ENCODE data around the gene MAPK13.
A peak's percentile ranks its signal among the peaks of the same experiment; 100 is the strongest.

The MAPK13 gene

DNA sequence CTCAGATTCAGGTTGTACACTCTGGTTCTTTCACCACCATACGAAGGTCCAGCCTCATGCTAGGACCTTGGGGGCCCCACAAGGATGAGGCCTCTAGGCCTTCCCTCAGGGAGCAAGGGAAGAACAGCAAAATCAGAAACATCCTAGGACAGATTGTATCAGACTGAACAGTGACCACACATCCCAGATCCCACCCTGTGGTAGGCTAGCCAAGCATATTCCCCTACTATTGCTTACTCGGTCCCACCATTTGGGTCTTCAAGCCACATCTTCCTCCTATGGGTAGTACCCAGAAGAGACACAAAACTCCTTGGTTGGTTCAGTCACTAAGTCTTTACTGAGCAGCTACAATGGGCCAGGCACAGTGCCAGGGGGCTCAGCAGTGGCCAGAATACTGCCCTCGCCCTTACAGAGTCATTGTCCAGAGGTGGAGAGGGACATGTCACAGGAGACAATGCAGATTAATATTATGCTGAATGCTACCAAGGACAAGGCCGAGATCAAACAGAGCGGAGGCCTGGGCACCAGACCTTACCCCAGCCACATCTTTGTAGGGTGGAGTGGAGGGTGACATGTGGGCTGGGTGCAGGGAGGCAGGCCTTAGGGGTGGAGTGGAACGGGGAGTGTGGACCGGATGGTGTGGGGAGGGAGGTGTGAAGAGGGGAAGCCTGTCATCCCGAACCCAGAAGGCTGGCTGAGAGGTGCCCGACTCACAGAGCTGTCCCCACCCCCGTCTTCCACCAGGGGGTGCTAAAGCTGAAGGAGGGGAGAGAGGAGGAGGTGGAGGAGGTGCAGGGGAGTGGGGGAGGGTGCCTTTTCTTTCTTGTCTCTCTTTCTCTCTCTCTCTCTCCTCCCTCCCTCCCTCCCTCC, 6.8 kb upstream of the MAPK13 start (continued):
- TF ChIP-seq, protein P1, sequence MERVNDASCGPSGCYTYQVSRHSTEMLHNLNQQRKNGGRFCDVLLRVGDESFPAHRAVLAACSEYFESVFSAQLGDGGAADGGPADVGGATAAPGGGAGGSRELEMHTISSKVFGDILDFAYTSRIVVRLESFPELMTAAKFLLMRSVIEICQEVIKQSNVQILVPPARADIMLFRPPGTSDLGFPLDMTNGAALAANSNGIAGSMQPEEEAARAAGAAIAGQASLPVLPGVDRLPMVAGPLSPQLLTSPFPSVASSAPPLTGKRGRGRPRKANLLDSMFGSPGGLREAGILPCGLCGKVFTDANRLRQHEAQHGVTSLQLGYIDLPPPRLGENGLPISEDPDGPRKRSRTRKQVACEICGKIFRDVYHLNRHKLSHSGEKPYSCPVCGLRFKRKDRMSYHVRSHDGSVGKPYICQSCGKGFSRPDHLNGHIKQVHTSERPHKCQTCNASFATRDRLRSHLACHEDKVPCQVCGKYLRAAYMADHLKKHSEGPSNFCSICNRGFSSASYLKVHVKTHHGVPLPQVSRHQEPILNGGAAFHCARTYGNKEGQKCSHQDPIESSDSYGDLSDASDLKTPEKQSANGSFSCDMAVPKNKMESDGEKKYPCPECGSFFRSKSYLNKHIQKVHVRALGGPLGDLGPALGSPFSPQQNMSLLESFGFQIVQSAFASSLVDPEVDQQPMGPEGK (tag by site-specific recombination; IDR thresholded peaks at IDR 0.05): peak; percentile 24; the same call in 1 of the 2 replicates
- TF ChIP-seq, protein P2, sequence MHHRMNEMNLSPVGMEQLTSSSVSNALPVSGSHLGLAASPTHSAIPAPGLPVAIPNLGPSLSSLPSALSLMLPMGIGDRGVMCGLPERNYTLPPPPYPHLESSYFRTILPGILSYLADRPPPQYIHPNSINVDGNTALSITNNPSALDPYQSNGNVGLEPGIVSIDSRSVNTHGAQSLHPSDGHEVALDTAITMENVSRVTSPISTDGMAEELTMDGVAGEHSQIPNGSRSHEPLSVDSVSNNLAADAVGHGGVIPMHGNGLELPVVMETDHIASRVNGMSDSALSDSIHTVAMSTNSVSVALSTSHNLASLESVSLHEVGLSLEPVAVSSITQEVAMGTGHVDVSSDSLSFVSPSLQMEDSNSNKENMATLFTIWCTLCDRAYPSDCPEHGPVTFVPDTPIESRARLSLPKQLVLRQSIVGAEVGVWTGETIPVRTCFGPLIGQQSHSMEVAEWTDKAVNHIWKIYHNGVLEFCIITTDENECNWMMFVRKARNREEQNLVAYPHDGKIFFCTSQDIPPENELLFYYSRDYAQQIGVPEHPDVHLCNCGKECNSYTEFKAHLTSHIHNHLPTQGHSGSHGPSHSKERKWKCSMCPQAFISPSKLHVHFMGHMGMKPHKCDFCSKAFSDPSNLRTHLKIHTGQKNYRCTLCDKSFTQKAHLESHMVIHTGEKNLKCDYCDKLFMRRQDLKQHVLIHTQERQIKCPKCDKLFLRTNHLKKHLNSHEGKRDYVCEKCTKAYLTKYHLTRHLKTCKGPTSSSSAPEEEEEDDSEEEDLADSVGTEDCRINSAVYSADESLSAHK (tag by site-specific recombination; IDR thresholded peaks at IDR 0.05): no peak
- TF ChIP-seq, protein P3, sequence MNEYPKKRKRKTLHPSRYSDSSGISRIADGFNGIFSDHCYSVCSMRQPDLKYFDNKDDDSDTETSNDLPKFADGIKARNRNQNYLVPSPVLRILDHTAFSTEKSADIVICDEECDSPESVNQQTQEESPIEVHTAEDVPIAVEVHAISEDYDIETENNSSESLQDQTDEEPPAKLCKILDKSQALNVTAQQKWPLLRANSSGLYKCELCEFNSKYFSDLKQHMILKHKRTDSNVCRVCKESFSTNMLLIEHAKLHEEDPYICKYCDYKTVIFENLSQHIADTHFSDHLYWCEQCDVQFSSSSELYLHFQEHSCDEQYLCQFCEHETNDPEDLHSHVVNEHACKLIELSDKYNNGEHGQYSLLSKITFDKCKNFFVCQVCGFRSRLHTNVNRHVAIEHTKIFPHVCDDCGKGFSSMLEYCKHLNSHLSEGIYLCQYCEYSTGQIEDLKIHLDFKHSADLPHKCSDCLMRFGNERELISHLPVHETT (tag by site-specific recombination; IDR thresholded peaks at IDR 0.05): no peak
- TF ChIP-seq SALL2 (tag by site-specific recombination; IDR thresholded peaks at IDR 0.05; ENCODE audit: borderline replicate concordance): no peak
- no peak for TF ChIP-seq ZNF768 (tag by site-specific recombination; IDR thresholded peaks at IDR 0.05)
- TF ChIP-seq ZNF2 (tag by site-specific recombination; IDR thresholded peaks at IDR 0.05): peak; percentile 67; the same call in 1 of the 2 replicates
- TF ChIP-seq ZNF10 (tag by site-specific recombination; IDR thresholded peaks at IDR 0.05): no peak
- TF ChIP-seq KLF8 (tag by site-specific recombination; IDR thresholded peaks at IDR 0.05): no peak
- TF ChIP-seq ZBTB8A (tag by site-specific recombination; IDR thresholded peaks at IDR 0.05): no peak
- no peak for TF ChIP-seq ZNF16 (tag by site-specific recombination; IDR thresholded peaks at IDR 0.05; ENCODE audit: low read depth)
- TF ChIP-seq, protein P4, sequence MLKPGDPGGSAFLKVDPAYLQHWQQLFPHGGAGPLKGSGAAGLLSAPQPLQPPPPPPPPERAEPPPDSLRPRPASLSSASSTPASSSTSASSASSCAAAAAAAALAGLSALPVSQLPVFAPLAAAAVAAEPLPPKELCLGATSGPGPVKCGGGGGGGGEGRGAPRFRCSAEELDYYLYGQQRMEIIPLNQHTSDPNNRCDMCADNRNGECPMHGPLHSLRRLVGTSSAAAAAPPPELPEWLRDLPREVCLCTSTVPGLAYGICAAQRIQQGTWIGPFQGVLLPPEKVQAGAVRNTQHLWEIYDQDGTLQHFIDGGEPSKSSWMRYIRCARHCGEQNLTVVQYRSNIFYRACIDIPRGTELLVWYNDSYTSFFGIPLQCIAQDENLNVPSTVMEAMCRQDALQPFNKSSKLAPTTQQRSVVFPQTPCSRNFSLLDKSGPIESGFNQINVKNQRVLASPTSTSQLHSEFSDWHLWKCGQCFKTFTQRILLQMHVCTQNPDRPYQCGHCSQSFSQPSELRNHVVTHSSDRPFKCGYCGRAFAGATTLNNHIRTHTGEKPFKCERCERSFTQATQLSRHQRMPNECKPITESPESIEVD (tag by site-specific recombination; IDR thresholded peaks at IDR 0.05): no peak
- TF ChIP-seq, protein P5, sequence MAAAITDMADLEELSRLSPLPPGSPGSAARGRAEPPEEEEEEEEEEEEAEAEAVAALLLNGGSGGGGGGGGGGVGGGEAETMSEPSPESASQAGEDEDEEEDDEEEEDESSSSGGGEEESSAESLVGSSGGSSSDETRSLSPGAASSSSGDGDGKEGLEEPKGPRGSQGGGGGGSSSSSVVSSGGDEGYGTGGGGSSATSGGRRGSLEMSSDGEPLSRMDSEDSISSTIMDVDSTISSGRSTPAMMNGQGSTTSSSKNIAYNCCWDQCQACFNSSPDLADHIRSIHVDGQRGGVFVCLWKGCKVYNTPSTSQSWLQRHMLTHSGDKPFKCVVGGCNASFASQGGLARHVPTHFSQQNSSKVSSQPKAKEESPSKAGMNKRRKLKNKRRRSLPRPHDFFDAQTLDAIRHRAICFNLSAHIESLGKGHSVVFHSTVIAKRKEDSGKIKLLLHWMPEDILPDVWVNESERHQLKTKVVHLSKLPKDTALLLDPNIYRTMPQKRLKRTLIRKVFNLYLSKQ (tag by site-specific recombination; IDR thresholded peaks at IDR 0.05; ENCODE audit: borderline replicate concordance): no peak
- TF ChIP-seq ZNF621 (tag by site-specific recombination; IDR thresholded peaks at IDR 0.05): no peak
- TF ChIP-seq, protein P6, sequence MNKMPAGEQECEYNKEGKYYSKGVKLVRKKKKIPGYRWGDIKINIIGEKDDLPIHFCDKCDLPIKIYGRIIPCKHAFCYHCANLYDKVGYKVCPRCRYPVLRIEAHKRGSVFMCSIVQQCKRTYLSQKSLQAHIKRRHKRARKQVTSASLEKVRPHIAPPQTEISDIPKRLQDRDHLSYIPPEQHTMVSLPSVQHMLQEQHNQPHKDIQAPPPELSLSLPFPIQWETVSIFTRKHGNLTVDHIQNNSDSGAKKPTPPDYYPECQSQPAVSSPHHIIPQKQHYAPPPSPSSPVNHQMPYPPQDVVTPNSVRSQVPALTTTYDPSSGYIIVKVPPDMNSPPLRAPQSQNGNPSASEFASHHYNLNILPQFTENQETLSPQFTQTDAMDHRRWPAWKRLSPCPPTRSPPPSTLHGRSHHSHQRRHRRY (tag by site-specific recombination; IDR thresholded peaks at IDR 0.05): no peak
- TF ChIP-seq REPIN1 (tag by site-specific recombination; IDR thresholded peaks at IDR 0.05; ENCODE audit: low read depth): no peak
- TF ChIP-seq ZNF658 (tag by site-specific recombination; IDR thresholded peaks at IDR 0.05): no peak
- TF ChIP-seq, protein P7, sequence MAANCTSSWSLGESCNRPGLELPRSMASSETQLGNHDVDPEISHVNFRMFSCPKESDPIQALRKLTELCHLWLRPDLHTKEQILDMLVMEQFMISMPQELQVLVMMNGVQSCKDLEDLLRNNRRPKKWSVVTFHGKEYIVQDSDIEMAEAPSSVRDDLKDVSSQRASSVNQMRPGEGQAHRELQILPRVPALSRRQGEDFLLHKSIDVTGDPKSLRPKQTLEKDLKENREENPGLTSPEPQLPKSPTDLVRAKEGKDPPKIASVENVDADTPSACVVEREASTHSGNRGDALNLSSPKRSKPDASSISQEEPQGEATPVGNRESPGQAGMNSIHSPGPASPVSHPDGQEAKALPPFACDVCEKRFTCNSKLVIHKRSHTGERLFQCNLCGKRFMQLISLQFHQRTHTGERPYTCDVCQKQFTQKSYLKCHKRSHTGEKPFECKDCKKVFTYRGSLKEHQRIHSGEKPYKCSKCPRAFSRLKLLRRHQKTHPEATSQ (tag by site-specific recombination; IDR thresholded peaks at IDR 0.05): no peak
- no peak for TF ChIP-seq ZNF341 (tag by site-specific recombination; IDR thresholded peaks at IDR 0.05; ENCODE audit: low read depth)
- 0 out of 2 replicates have a peak, but pooled peaks have one; percentile 30 for TF ChIP-seq ZNF664 (tag by site-specific recombination; IDR thresholded peaks at IDR 0.05)
- 0 out of 2 replicates have a peak, but pooled peaks have one; percentile 12 for TF ChIP-seq ZNF366 (tag by site-specific recombination; conservative IDR thresholded peaks at IDR 0.05)
- peak; percentile 58; the same call in 1 of the 2 replicates for TF ChIP-seq WT1 (tag by site-specific recombination; IDR thresholded peaks at IDR 0.05)
- no peak for TF ChIP-seq ZNF747 (tag by site-specific recombination; IDR thresholded peaks at IDR 0.05)
- no peak for TF ChIP-seq ZNF610 (tag by site-specific recombination; IDR thresholded peaks at IDR 0.05; ENCODE audit: borderline replicate concordance)
- TF ChIP-seq ZNF501 (tag by site-specific recombination; IDR thresholded peaks at IDR 0.05): no peak
- no peak for TF ChIP-seq ZNF302 (tag by site-specific recombination; IDR thresholded peaks at IDR 0.05; ENCODE audit: low read depth)
- TF ChIP-seq, protein P8, sequence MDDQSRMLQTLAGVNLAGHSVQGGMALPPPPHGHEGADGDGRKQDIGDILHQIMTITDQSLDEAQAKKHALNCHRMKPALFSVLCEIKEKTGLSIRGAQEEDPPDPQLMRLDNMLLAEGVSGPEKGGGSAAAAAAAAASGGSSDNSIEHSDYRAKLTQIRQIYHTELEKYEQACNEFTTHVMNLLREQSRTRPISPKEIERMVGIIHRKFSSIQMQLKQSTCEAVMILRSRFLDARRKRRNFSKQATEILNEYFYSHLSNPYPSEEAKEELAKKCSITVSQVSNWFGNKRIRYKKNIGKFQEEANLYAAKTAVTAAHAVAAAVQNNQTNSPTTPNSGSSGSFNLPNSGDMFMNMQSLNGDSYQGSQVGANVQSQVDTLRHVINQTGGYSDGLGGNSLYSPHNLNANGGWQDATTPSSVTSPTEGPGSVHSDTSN (CRISPR knock-in tag; IDR thresholded peaks at IDR 0.05): no peak

Measured in HEK293 (cell line).